ENCODE results near the gene KLC1. TPM values are rescaled to one million over a fixed set of nuclear protein-coding genes. Genes with fewer than 3 reads are reported as not detected.
A peak's percentile ranks its signal among the peaks of the same experiment; 100 is the strongest.

The KLC1 gene
- total RNA-seq, 1 donor from 2014 or later: 178 TPM

- no peak overlapping the region for H3K4me3 Mint-ChIP-seq (ENCODE audit: low read depth)
- no peaks in the 10 kb centered on the region for H3K4me1 Mint-ChIP-seq (ENCODE audit: low read depth)
- no peaks in the 10 kb centered on the region for H3K9me3 Mint-ChIP-seq (ENCODE audit: low read depth)
- peaks cover 3% of the 10 kb centered on the region for H3K36me3 Mint-ChIP-seq (ENCODE audit: insufficient read depth)
- H3K27me3 Mint-ChIP-seq: no peaks in the 10 kb centered on the region
- no peak overlapping the region for H3K27ac Mint-ChIP-seq
- DNase-seq (ENCODE audit: low spot score, unreplicated experiment): no peak
- TF ChIP-seq, protein P1, sequence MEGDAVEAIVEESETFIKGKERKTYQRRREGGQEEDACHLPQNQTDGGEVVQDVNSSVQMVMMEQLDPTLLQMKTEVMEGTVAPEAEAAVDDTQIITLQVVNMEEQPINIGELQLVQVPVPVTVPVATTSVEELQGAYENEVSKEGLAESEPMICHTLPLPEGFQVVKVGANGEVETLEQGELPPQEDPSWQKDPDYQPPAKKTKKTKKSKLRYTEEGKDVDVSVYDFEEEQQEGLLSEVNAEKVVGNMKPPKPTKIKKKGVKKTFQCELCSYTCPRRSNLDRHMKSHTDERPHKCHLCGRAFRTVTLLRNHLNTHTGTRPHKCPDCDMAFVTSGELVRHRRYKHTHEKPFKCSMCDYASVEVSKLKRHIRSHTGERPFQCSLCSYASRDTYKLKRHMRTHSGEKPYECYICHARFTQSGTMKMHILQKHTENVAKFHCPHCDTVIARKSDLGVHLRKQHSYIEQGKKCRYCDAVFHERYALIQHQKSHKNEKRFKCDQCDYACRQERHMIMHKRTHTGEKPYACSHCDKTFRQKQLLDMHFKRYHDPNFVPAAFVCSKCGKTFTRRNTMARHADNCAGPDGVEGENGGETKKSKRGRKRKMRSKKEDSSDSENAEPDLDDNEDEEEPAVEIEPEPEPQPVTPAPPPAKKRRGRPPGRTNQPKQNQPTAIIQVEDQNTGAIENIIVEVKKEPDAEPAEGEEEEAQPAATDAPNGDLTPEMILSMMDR (IDR thresholded peaks at IDR 0.05; ENCODE audit: unreplicated experiment): no peak
These were observed 117.7 kb downstream of the KLC1 start for GRCh38 chr14:103746701-103747100.

DNA sequence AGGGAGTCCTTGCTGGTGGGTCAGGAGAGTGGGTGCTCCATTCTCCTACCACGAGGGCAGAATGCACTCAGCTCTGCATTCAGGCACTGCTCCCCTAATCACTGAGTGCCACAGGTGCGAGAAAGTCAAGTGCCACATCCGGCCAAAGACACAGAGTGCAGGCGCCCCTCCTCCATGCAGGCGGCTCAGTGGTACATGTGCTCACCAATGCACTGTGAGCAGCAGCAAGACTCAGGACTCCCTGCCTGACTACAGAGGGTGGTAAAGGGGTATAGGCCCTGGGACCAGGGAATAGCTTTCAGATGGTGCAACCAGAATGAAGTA lies 119.5 kb downstream of the KLC1 start:
- Mint-ChIP-seq H3K4me1 (ENCODE audit: low read depth) (no peaks in the 10 kb centered on the region), H3K27ac (no peak overlapping the region), H3K9me3 (ENCODE audit: low read depth) (no peaks in the 10 kb centered on the region), H3K4me3 (ENCODE audit: low read depth) (no peak overlapping the region), H3K36me3 (ENCODE audit: insufficient read depth) (peaks cover 3% of the 10 kb centered on the region), H3K27me3 (no peaks in the 10 kb centered on the region)
- TF ChIP-seq, protein P1 (IDR thresholded peaks at IDR 0.05; ENCODE audit: unreplicated experiment): no peak
- no peak for DNase-seq (ENCODE audit: low spot score, unreplicated experiment)

DNA sequence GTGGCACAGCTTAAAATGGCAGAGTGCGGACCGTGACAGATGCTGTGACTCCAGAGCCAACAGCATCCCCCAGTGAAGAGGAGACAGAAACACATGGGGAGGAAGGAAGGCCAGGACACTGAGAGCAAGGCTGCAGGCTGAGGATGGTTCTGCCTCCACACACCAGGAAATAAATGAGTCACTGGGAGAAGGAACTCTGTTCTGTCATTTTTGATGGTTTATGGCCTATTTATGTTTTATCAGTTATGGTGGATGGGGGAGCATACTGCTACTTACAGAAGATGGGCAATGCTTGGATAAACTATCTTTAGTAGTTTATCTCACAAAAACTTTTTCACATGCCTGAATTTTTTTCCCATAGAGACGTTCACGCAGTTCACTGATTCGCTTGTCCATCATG lies 120.4 kb downstream of the KLC1 start:
- no peak overlapping the region for H3K4me3 Mint-ChIP-seq (ENCODE audit: low read depth)
- H3K27ac Mint-ChIP-seq: peak overlapping the region; percentile 50
- DNase-seq (ENCODE audit: low spot score, unreplicated experiment): no peak
- no peaks in the 10 kb centered on the region for H3K27me3 Mint-ChIP-seq
- H3K9me3 Mint-ChIP-seq (ENCODE audit: low read depth): no peaks in the 10 kb centered on the region
- peaks cover 2% of the 10 kb centered on the region for H3K36me3 Mint-ChIP-seq (ENCODE audit: insufficient read depth)
- no peaks in the 10 kb centered on the region for H3K4me1 Mint-ChIP-seq (ENCODE audit: low read depth)
- TF ChIP-seq, protein P1 (IDR thresholded peaks at IDR 0.05; ENCODE audit: unreplicated experiment): no peak

- H3K36me3 Mint-ChIP-seq (ENCODE audit: insufficient read depth): peaks cover 2% of the 10 kb centered on the region
These were observed 120.8 kb downstream of the KLC1 start for GRCh38 chr14:103749860-103750259.

More at GRCh38 chr14:103749860-103750259, 120.8 kb downstream of the KLC1 start:
- no peaks in the 10 kb centered on the region for H3K4me1 Mint-ChIP-seq (ENCODE audit: low read depth)
- H3K9me3 Mint-ChIP-seq (ENCODE audit: low read depth): no peaks in the 10 kb centered on the region
- DNase-seq (ENCODE audit: low spot score, unreplicated experiment): no peak
- TF ChIP-seq, protein P1 (IDR thresholded peaks at IDR 0.05; ENCODE audit: unreplicated experiment): no peak
- H3K27ac Mint-ChIP-seq: peak overlapping the region; percentile 81
- H3K4me3 Mint-ChIP-seq (ENCODE audit: low read depth): no peak overlapping the region
- no peaks in the 10 kb centered on the region for H3K27me3 Mint-ChIP-seq

Other genes starting within 250 kb of the KLC1 start
- 125 and 138 TPM in 2 replicates for gene MARK3, start 243.8 kb upstream of the KLC1 start, total RNA-seq
- 929 and 983 TPM in 2 replicates for gene CKB, start 106.4 kb upstream of the KLC1 start, total RNA-seq
- gene TRMT61A, start 100.0 kb upstream of the KLC1 start, total RNA-seq: 10.3 and 10.7 TPM in 2 replicates
- gene BAG5, start 66.6 kb upstream of the KLC1 start, total RNA-seq: 23.5 and 24.7 TPM in 2 replicates
- gene COA8, start 66.3 kb upstream of the KLC1 start, total RNA-seq: 45.1 and 46.3 TPM in 2 replicates
- 25.7 and 30.2 TPM in 2 replicates for gene XRCC3, start 86.2 kb downstream of the KLC1 start, total RNA-seq
- gene ZFYVE21, start 86.6 kb downstream of the KLC1 start, total RNA-seq: 47.2 and 52.5 TPM in 2 replicates
- gene PPP1R13B, start 218.4 kb downstream of the KLC1 start, total RNA-seq: 34.2 and 40.3 TPM in 2 replicates

All from progenitor cell of endocrine pancreas (in vitro differentiated cells).